Stimulated activated naive CD4-positive, alpha-beta T cell treated with Interleukin-2 at 50 U/mL for 16 hours (primary cell): ENCODE measurements around the gene CASR.

Source experiments
- DNase-seq: peaks from one replicate; lab custom pipeline; 2025; lab: John Stamatoyannopoulos, UW

CASR gene

GRCh38 chr3:122215592-122216298 is 32.3 kb downstream of the CASR start:
- no peak for DNase-seq

DNA sequence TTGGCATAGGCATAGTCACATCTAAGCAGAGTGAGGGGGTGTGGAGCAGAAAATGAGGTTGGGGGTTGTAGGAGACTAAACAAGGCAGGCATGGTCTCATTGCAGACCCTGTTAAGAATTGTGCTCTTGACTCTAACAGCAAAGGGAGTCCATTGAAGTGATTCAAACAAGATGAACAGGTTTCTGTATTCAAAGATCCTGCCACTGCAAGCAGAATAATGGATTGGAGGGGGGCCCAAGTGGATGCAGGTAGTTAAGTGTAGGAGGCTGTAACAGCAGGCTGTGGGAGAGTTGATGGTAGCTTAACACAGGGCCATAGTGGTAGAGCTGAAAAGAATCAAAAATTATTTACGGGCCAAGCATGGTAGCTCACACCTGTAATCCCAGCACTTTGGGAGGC is 34.4 kb downstream of the CASR start:
- no peak for DNase-seq

GRCh38 chr3:122219242-122219872 is 35.9 kb downstream of the CASR start:
- DNase-seq, result no peak

DNA sequence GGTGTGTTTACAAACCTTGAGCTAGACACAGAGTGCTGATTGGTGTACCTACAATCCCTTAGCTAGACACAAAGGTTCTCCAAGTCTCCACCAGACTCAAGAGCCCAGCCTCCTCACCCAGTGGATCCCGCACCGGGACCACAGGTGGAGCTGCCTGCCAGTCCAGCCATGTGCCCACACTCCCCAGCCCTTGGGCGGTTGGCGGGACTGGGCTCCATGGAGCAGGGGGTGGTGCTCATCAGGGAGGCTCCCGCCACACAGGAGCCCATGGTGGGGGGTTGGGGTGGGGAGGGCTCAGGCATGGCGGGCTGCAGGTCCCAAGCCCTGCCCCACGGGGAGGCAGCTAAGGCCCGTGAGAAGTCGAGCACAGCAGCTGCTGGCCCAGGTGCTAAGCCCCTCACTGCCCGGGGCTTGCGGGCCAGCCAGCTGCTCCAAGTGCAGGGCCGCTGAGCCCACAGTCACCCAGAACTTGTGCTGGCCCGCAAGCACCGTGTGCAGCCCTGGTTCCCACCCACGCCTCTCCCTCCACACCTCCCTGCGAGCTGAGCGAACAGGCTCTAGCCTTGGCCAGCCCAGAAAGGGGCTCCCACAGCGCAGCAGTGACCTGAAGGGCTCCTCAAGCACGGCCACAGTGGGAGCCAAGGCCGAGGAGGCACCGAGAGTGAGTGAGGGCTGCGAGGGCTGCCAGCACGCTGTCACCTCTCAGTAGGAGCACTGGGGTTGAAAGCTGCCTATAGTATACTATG is 43.7 kb downstream of the CASR start:
- no peak for DNase-seq

DNA sequence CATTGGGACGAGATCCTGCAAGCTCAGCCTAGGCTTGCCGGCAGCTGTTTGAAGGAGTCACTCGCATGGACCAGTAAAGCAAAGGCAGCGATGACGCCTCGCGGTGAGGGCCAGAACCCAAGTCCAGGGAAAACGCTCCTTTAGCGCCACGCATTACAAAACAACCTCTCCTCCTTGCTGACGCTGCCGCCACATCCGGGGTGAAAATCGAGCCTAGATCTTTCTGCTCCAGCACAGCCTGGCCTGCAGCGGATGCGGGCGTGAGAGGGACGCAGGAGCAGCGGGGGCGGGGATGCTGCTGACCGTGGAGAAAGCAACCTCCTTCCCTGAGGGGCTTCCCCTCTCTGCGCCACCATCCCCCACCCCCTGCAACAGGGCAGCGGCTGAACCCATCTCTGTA is 46.7 kb downstream of the CASR start:
- no peak for DNase-seq

- no peak for DNase-seq
These were observed 48.1 kb downstream of the CASR start for GRCh38 chr3:122231465-122232157.

- no peak for DNase-seq
These were observed 49.0 kb downstream of the CASR start for GRCh38 chr3:122232485-122232884.

- DNase-seq, result no peak
These were observed 49.9 kb downstream of the CASR start for GRCh38 chr3:122233101-122233952.

DNA sequence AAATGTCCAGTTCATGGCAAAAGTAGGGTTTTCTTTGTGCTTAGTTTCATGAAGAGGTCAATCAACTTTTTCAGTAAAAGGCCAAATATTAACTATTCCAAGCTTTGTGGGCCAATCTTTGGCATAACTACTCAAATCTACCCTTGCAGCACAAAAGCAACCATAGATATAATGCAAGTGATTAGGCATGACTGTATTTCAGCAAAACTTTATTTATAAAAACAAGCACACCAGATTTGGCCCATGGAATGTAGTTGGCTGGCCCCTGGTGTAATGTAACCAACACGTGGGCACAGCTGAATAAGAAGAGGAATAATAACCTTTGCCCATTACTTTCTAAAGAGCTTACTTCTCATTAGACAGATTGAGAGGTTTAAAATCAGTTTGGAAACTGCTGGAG is 50.6 kb downstream of the CASR start:
- no peak for DNase-seq

GRCh38 chr3:122235147-122235546 is 51.7 kb downstream of the CASR start:
- DNase-seq, result no peak

DNA sequence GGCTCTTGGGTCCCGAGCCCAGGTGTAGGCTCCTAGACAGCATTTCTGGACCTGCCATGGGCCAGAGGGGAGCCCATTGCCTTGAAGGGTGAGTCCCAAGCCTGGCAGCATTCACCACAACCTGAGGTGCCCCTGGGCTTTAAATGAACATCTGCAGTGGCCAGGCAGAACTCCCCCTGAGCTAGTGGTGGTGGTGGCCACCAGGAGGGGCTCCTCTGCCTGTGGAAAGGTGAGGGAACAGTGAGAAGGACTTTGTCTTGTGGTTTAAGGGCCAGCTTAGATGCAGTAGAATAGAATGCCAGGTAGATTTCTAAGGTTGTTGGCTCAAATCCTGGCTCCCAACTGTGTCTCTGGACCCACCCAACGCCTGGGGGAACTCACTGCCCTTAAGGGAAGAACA is 55.6 kb downstream of the CASR start:
- no peak for DNase-seq

- no peak for DNase-seq
These were observed 62.2 kb downstream of the CASR start for GRCh38 chr3:122245513-122246174.

DNA sequence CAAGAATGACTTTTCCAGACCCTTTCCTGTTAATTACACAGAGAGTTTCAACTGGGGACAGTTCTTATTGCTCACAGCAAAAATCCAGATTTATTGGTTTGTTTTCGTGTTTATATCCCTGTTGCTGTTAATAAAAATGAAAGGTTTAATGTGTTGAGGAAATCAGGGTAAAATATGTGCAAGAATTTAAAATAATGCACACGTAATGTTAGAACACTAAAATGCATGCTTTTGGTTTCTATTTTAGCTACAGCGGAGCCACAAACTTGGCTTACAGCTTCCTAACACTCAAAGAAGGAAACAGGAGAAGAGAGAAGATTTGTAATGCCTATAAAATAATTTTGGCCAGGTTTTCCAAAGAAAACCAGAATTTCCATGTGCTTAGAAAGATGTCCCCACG is 62.7 kb downstream of the CASR start:
- DNase-seq, result no peak

- DNase-seq, result no peak
These were observed 63.8 kb downstream of the CASR start for GRCh38 chr3:122247087-122247824.

GRCh38 chr3:122247825-122248185 is 64.3 kb downstream of the CASR start:
- DNase-seq, result no peak

GRCh38 chr3:122251428-122251827 is 68.0 kb downstream of the CASR start:
- DNase-seq, result no peak

- DNase-seq, result no peak
These were observed 70.1 kb downstream of the CASR start for GRCh38 chr3:122253581-122253980.

GRCh38 chr3:122255757-122256439 is 72.4 kb downstream of the CASR start:
- DNase-seq, result no peak

- no peak for DNase-seq
These were observed 74.3 kb downstream of the CASR start for GRCh38 chr3:122257644-122258364.
